Small intestine (tissue), 7 donors: ENCODE measurements around the gene KL. TPM values are rescaled to one million over a fixed set of nuclear protein-coding genes. Genes with fewer than 3 reads are reported as not detected.

ENCODE experiments used
- DNase-seq, 2 donors: peaks; one replicate each; pipeline versions ENCODE4 v3.0.0 to v3.0.0-alpha.2; 2013
- FAIRE-seq: peaks from 2 replicates; lab custom pipeline; 2012; peaks lifted over from hg19 to GRCh38; lab: Jason Lieb, UNC
- H3K27ac ChIP-seq, 3 donors: one replicate each; pipeline ENCODE4 v1.5.1; 2013; ENCODE audit warnings: low read length in 2 of 3, mild to moderate bottlenecking in 2 of 3, control low read depth in 1 of 3, inconsistent platforms in 1 of 3, low read depth in 1 of 3, moderate library complexity in 1 of 3
- H3K27me3 ChIP-seq, 3 donors: one replicate each; pipeline ENCODE4 v1.6.1; 2013; ENCODE audit warnings: low read length in 3 of 3, inconsistent platforms in 1 of 3; ENCODE audit not compliant: control insufficient read depth in 3 of 3, insufficient read depth in 3 of 3
- H3K36me3 ChIP-seq, 3 donors: one replicate each; pipeline ENCODE4 v1.6.1; 2013; ENCODE audit warnings: low read length in 3 of 3, inconsistent platforms in 1 of 3, low read depth in 1 of 3, mild to moderate bottlenecking in 1 of 3, moderate library complexity in 1 of 3; ENCODE audit not compliant: control insufficient read depth in 3 of 3, insufficient read depth in 2 of 3
- H3K4me1 ChIP-seq, 3 donors: one replicate each; pipeline ENCODE4 v1.6.1; 2013; ENCODE audit warnings: low read length in 2 of 3, inconsistent platforms in 1 of 3, low read depth in 1 of 3, mild to moderate bottlenecking in 1 of 3, moderate library complexity in 1 of 3; ENCODE audit not compliant: control insufficient read depth in 3 of 3, insufficient read depth in 2 of 3
- H3K4me3 ChIP-seq, 3 donors: one replicate each; pipeline ENCODE4 v1.5.1; 2013; ENCODE audit warnings: low read length in 3 of 3, control low read depth in 1 of 3, inconsistent platforms in 1 of 3, low read depth in 1 of 3, mild to moderate bottlenecking in 1 of 3, moderate library complexity in 1 of 3
- H3K9me3 ChIP-seq, 2 donors: one replicate each; pipeline ENCODE4 v1.6.1; 2013; ENCODE audit warnings: low read depth in 1 of 2, low read length in 1 of 2; ENCODE audit not compliant: control insufficient read depth in 2 of 2, insufficient read depth in 1 of 2
- WGBS, 3 donors: extraction: QIAGEN DNeasy Blood & Tissue Kit; methylation state at CpG; one replicate each; pipeline ENCODE4 v1.1.7; 2013; 5-methylcytosine and 5-hydroxymethylcytosine counted together
- polyA plus RNA-seq, 4 donors: library from polyadenylated mRNA; stranded (reverse) in 3 of 4; unstranded in 1 of 4; fragments of 200-250 nt in 3 of 4; fragments of 120-200 nt in 1 of 4; gene quantifications; one replicate each; pipeline versions ENCODE4 v1.2.1 to v1.2.3, GENCODE V29; 2013
- donor health status: healthy with polysubstance abuse.
- donor health status: control.
- donor health status: control.
- donor health status: Bipolar disorder and iron deficiency.
- donor health status: healthy.

KL gene
- polyA plus RNA-seq, 4 donors: 0.67 to 4.8 (median 2.0) TPM

DNA sequence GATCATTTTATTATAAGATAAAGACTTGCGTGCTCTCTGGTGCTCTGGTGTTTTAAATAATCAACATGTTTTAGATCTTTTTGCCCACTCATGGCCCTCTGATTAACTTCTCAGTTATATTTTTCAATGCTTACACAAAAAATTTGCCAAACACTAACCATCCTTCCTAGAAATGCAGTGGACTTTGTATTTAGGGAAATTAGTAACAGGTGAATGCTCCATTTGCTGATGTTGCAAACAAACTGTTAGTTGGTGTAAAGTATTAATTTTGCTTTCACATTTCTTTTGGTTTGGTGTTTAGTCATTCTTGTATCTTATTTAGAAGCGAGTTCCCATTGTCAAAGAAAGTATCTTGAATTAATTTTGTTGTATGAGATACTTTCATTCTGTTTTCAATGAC, 2.7 kb downstream of the KL start:
- no peak for FAIRE-seq

GRCh38 chr13:33022986-33023385, 6.8 kb downstream of the KL start:
- Histone ChIP-seq H3K4me3 (no peak overlapping the region), H3K27me3 (no peaks in the 10 kb centered on the region), H3K27ac (no peak overlapping the region), H3K4me1 (no peaks in the 10 kb centered on the region), H3K9me3 (no peaks in the 10 kb centered on the region), H3K36me3 (no peaks in the 10 kb centered on the region)
- DNase-seq (no peak), FAIRE-seq (no peak)
- WGBS, 3 donors: 73 to 83% (median 80%) methylated on average over 2 of the region's 2 CpGs

More for the DNA sequence above, 2.7 kb downstream of the KL start:
- H3K4me3 ChIP-seq: no peak overlapping the region
- no peak for DNase-seq
- no peaks in the 10 kb centered on the region for H3K36me3 ChIP-seq
- H3K9me3 ChIP-seq: no peaks in the 10 kb centered on the region
- peaks cover 0 to 4% (median 0%) of the 10 kb centered on the region in 3 donors for H3K4me1 ChIP-seq
- no peak overlapping the region for H3K27ac ChIP-seq
- 79 to 84% (median 84%) methylated on average over 2 of the region's 2 CpGs for WGBS, 3 donors
- peaks cover 0 to 13% (median 7%) of the 10 kb centered on the region in 3 donors for H3K27me3 ChIP-seq

DNA sequence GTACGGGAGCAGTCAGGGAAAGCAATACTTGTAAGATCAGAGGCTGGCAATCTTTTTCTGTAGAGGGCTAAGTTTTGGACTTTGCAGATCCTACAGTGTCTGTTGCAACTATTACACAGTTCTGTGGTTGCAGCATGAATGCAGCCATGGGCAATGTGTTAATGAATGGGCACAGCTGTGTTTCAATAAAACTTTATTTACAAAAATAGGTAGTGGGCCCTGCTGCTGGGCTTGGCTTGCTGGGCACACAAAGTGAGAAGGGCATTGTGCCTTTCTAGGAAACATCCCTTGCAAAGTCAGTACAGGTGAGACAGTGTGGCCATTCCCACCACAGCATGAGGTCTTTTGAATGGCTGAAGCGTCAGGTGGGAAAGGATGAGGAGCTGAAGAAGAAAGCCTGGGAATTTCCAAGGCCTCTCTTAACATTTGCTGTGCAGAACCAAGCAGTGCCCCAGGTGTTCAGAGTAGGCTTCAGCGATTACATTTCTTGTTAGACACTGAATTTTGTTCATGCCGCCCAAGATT, 9.1 kb downstream of the KL start:
- 70 to 75% (median 75%) methylated on average over 4 of the region's 4 CpGs for whole genome bisulfite sequencing, 3 donors
- DNase-seq: no peak

GRCh38 chr13:33026489-33027152, 10.4 kb downstream of the KL start:
- DNase-seq (no peak), FAIRE-seq (no peak)
- Histone ChIP-seq H3K4me3 (no peak overlapping the region), H3K36me3 (no peaks in the 10 kb centered on the region), H3K4me1 (no peaks in the 10 kb centered on the region), H3K9me3 (no peaks in the 10 kb centered on the region), H3K27me3 (no peaks in the 10 kb centered on the region), H3K27ac (no peak overlapping the region)
- WGBS, 3 donors: 93 to 94% (median 93%) methylated on average over 9 of the region's 9 CpGs

More for the DNA sequence above, 9.1 kb downstream of the KL start:
- no peaks in the 10 kb centered on the region for H3K4me1 ChIP-seq
- H3K9me3 ChIP-seq: no peaks in the 10 kb centered on the region
- no peaks in the 10 kb centered on the region for H3K36me3 ChIP-seq
- H3K27ac ChIP-seq: no peak overlapping the region
- H3K27me3 ChIP-seq: no peaks in the 10 kb centered on the region
- FAIRE-seq: no peak
- no peak overlapping the region for H3K4me3 ChIP-seq

DNA sequence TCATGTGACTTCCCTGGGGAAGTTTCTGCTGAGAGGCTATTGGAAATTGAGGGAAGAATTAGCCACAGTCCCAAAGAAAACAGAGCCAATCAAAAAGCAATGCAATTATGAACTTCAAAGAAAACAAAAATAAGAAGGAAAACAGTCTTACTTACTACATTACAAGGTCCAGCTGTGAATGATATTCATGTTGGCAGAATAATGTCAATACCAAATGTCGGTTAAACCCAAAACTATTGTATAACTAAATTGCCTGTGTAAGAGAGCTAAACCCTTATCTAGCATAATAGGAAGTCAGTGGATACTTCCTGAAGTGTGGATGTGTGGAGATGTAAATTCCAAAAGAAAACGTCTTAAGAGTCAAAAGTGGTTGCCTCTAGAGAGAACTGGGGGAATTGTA, 12.4 kb downstream of the KL start:
- no peaks in the 10 kb centered on the region for H3K9me3 ChIP-seq
- no peaks in the 10 kb centered on the region for H3K27me3 ChIP-seq
- H3K36me3 ChIP-seq: no peaks in the 10 kb centered on the region
- H3K4me1 ChIP-seq: no peaks in the 10 kb centered on the region
- 63 to 86% (median 79%) methylated on average over 2 of the region's 2 CpGs for WGBS, 3 donors
- H3K27ac ChIP-seq: no peak overlapping the region
- FAIRE-seq: no peak
- DNase-seq: no peak
- H3K4me3 ChIP-seq: no peak overlapping the region

- no peaks in the 10 kb centered on the region for H3K27me3 ChIP-seq
- H3K27ac ChIP-seq: no peak overlapping the region
- H3K36me3 ChIP-seq: no peaks in the 10 kb centered on the region
- no peaks in the 10 kb centered on the region for H3K9me3 ChIP-seq
- 90 to 96% (median 95%) methylated on average over 4 of the region's 4 CpGs for WGBS, 3 donors
- DNase-seq: no peak
- H3K4me1 ChIP-seq: no peaks in the 10 kb centered on the region
- no peak overlapping the region for H3K4me3 ChIP-seq
- FAIRE-seq: no peak
Observed at GRCh38 chr13:33031277-33031676, 15.1 kb downstream of the KL start.

- Histone ChIP-seq H3K4me1 (no peaks in the 10 kb centered on the region), H3K4me3 (no peak overlapping the region), H3K27me3 (no peaks in the 10 kb centered on the region), H3K9me3 (no peaks in the 10 kb centered on the region), H3K36me3 (no peaks in the 10 kb centered on the region), H3K27ac (peak overlapping the region in 1 of 3 donors; percentile 36)
- WGBS, 3 donors: 73 to 93% (median 87%) methylated on average over 12 of the region's 12 CpGs
- FAIRE-seq (no peak), DNase-seq (no peak)
Observed at GRCh38 chr13:33032037-33032625, 15.9 kb downstream of the KL start.

DNA sequence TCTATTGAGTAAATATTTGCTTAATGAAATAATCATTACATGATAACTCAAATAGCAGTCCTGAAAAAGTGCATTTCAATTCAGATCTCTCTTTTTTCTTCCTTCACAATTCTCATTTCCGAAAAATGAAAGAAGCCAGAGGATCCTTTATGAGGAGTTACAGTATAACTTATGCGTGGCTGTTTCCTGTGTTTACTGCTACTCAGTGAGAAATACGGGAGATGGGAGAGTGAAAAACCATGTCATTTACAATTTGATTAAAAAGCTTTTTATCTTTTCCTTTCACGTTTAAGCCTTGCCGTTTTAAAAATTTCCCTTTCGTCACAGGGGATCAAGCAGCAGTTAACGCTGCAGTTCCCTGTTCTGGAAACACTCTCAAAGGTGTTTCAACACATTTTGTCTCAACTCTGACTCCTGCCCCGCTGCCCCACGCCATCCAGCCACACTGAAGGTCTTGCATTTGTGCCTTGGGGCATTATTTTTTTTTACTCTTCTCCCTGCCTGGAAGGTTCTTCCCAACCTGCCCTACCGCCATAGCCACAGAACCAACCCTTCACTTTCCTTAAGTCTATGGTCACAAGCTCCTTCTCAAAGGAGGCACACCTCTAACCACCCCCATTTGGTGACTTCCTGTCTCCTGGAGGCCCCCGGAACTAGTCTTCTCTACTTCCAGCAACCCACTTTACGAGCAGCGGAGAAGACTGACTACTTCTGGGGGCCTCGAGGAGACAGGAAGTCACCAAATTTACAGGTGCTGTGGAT, 17.0 kb downstream of the KL start:
- WGBS, 3 donors: 65 to 82% (median 68%) methylated on average over 14 of the region's 14 CpGs
- no peaks in the 10 kb centered on the region for H3K9me3 ChIP-seq
- DNase-seq: no peak
- no peak for FAIRE-seq
- no peak overlapping the region for H3K4me3 ChIP-seq
- no peaks in the 10 kb centered on the region for H3K36me3 ChIP-seq
- no peak overlapping the region for H3K27ac ChIP-seq
- no peaks in the 10 kb centered on the region for H3K27me3 ChIP-seq
- no peaks in the 10 kb centered on the region for H3K4me1 ChIP-seq
